AG08396 (cell line): ENCODE measurements around the gene MACROD2.
A peak's percentile ranks its signal among the peaks of the same experiment; 100 is the strongest.

ENCODE experiments used
- DNase-seq: peaks from one replicate; pipeline ENCODE4 v3.0.0; 2012; ENCODE audit warnings: low spot score, mixed read lengths

MACROD2 gene

GRCh38 chr20:14062786-14063185 lies 67.5 kb downstream of the MACROD2 start:
- peak; percentile 7 for DNase-seq

DNA sequence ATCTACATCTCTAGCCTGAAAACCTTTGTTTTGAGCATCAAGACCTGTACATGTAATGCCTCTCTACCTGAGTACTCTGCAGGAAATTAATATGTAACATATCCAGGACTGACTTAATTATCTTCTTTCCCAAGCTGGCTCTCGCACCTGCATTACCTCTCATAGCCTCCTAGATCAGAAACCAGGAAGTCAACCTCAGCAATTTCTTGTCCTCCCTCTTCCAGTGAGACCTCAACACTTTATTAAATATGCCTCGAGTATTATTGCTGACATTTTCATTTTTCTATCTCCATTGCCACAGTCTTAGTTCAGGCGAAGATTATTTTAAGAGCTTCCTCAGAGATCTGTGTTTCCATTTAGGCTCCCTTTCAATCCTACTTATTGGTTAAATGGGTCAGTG lies 69.0 kb downstream of the MACROD2 start:
- no peak for DNase-seq

DNA sequence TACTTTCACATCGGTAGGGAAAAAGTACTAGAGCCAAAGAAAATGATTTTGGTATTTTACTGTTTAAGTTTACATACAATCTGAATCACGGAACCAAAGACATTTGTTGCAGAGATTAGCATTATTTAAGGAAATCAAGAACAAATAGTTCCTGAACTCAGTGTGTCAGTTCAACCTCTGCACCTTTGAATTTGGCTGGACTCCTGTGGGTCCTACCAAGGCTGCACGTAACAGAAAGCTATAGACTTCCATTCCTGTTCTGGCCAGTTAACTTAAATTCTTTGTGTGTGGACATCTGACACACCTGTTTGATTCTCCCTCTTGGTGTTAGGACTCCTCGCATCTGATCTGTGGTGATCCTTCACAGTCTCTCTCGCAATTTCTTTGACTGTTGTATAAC lies 69.6 kb downstream of the MACROD2 start:
- DNase-seq = no peak

- no peak for DNase-seq
Observed at GRCh38 chr20:14065774-14066173, 70.5 kb downstream of the MACROD2 start.

GRCh38 chr20:14067603-14068002 lies 72.3 kb downstream of the MACROD2 start:
- no peak for DNase-seq

GRCh38 chr20:14069796-14070195 lies 74.5 kb downstream of the MACROD2 start:
- peak; percentile 29 for DNase-seq

DNA sequence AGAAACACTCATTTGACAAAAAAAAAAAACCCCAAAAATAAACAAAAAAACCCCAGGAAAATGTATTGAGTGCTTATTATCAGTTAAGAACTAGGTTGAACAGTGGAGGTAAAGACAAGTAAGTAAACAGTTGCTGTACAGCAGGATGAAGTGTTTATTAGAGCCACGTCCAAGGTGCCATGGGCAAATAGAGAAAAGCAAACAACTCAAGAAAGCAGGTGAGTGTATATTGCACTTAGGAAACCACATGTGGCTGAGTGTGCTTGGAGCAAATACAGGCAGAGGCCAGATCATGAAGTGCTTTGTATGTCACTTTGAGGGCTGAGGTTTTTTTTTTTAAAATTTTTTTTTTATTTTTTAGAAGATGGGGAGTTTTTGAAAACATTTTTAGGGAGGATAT lies 98.3 kb downstream of the MACROD2 start:
- DNase-seq = no peak

DNA sequence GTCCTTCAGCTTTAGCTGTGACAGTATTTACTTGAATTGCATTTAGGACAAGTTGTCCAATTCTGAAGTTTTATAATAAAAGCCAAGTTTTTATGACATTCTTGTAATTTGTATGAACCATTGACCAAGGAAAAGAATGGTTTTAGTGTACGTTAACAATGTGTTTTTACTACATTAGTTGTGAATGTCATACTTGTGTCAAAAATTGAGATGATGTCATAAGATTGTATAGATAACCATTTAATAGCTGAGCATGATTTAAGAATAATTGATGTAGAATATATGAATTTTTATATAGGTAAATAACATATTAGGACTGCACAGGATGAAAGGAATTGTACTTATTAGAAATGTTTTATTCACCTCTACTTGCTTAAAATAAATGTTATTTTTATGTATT lies 102.9 kb downstream of the MACROD2 start:
- no peak for DNase-seq

GRCh38 chr20:14113416-14113815 lies 118.1 kb downstream of the MACROD2 start:
- no peak for DNase-seq

DNA sequence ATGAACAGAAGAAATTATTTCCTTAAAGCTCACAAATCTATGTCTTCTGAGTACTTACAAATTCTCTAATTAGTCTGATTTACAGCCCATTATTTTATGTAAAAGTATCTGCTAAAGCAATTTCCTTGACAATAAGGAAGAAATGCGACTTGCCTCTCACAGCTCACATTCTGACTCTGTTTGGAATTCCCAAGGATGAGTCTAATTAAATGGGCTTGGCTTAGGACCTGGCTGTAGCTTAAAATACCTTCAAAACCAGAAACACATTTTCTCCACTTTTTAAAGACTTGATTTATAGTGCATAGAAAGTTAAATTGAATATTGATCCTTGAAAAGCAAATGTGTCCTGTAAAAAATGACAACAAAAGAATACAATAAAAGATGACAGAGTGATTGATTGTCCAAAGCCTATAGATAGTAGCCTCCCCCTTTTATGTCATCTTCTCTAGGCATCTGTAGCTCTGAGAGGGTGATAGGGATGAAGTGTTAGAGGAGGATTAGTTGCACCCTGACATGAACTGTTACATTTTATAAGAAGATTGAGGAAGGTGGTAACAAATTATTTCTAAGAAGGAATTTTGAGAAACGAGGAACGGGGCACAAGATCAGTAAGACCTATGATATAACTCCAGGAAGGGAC lies 118.9 kb downstream of the MACROD2 start:
- DNase-seq = no peak

GRCh38 chr20:14116037-14116436 lies 120.7 kb downstream of the MACROD2 start:
- no peak for DNase-seq

GRCh38 chr20:14117768-14118167 lies 122.5 kb downstream of the MACROD2 start:
- no peak for DNase-seq

DNA sequence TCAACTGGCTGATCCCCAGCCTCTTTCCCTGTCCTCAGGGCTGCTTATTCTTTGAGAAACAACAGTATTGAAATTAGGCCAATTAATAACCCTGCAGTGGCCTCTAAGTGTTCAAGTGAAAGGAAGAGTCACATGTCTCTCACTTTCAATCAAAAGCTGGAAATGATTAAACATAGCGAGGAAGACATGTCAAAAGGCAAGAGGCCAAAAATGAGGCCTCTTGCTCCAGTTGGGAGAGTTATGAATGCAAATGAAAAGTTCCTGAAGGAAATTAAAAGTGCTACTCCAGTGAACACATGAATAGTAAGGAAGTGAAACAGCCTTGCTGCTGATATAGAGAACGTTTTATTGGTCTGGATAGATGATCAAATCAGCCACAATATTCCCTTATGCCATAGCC lies 131.5 kb downstream of the MACROD2 start:
- DNase-seq = no peak

DNA sequence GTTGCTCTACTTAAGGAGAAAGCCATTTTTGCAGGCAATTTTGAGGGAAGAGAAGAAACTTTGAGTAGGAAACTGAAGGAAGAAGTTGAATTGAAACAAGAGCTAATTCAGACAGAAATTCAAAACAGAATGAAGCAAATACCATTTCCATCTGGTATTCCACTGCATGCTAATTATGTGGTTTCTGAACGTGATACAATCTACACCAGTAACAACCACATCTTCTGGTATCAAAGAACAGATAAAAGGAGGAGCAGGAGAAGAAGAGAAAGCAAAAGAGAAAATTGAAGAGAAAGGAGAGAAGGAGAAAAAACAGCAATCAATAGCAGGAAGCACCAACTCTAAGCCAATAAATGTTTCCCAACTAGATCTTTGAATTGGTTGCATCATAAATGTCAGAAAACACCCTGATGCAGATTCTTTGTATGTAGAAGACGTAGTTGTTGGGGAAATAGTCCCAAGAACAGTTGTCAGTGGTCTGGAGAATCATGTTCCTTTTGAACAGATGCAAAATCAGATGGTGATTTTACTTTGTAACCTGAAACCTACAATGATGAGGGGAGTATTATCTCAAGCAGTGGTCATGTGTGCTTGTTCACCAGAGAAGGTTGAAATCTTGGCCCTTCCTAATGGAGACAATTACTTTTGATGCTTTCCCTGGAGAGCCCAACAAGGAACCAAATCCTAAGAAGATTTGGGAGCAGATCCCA lies 132.4 kb downstream of the MACROD2 start:
- DNase-seq = no peak

DNA sequence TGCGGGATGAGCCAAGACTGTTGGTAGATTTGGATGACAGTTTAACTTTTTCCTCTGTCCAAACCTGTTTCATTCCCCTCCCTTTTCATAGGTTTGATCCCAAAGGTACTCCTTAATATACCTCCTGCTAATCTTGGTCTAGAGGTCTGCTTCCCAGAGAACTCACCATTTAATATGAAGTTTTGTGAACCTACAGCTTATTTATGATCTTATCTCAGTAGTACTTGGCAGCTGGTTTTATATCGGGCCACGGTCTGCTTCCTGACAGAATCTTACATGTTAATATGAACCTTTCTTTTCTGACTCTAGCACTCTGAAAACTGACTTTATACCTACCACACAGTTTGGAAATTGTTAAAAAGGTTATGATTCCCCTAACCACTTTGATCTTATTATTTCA lies 138.7 kb downstream of the MACROD2 start:
- DNase-seq = no peak

DNA sequence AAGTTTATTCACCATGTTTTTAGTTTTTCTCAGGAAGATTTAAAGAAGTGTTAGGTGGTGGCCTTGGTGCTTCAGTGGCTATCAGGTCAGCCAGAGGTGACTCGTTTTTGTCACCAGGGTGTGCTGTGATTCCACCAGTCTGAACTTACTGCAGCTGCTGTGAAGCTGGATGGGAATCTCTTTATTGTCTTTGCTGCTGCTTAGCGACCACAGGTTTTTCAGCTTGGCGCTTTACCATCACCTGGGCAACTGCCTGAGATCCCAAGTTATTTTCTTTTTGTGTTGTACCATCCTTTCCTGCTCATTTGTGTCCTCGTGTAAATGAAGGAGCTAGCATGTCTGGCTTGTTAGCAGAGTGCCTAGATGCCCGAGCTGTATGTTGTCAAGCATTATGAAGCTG lies 146.9 kb downstream of the MACROD2 start:
- DNase-seq = peak; percentile 13

- DNase-seq = peak; percentile 3
Observed at GRCh38 chr20:14142964-14143627, 147.8 kb downstream of the MACROD2 start.

GRCh38 chr20:14148042-14148441 lies 152.7 kb downstream of the MACROD2 start:
- DNase-seq = peak; percentile 4

GRCh38 chr20:14155361-14155760 lies 160.0 kb downstream of the MACROD2 start:
- no peak for DNase-seq

DNA sequence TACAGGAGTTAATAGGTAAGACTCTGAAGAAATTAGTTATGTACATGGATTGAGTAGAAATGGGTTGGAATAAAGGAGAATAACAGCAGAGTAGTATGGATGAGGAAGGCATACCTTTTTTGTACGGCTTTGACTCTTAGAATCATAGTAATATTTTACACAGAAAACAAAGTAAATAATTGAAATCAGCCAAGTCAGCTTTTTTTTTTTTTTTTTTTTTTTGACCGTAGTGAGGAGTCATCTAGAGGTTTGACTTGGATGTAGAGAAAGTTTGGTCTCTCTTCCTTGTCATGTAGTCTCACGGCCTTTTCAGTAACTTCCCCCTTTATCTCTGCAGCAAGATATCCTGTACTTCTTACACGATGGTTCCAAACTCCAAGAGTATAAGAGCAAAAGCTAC lies 183.2 kb downstream of the MACROD2 start:
- DNase-seq = no peak

DNA sequence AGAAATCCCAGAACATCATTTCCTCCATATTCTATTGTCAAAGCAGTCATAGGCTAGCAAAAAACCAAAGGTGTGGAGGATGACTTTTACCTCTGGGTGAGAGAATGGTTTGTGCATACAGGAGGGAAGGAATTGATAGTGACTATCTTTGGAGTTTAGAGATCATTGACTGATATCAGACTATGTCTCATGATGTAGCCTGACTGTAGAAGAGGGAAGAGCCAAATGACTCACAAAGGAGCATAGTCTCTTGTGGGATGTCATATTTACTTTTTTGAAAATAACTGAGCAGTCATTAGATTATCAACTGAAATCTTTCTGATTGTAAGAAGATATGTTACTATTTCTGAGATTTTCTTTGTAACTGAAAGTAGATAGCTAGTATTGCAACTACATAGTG lies 183.6 kb downstream of the MACROD2 start:
- DNase-seq = peak; percentile 12

- DNase-seq = no peak
Observed at GRCh38 chr20:14189794-14190402, 194.6 kb downstream of the MACROD2 start.

GRCh38 chr20:14191559-14191958 lies 196.2 kb downstream of the MACROD2 start:
- DNase-seq = no peak
